Endothelial cell of umbilical vein (primary cell): ENCODE data around the gene MLF2. TPM values are rescaled to one million over a fixed set of nuclear protein-coding genes. Genes with fewer than 3 reads are reported as not detected.

Source experiments
- BruUV-seq: library from RNA; stranded (reverse); fragments of 400-500 nt; replicated peaks from 2 replicates; lab custom pipeline; 2021; lab: Mats Ljungman, UMichigan
- CTCF ChIA-PET: fragments of 300-600, 350-600 bp; sonication (Branson Sonifier 250); formaldehyde crosslinking; loops from one replicate; lab custom pipeline; 2021; ENCODE audit warnings: antibody characterized with exemption, inconsistent platforms; lab: Charles Lee
- POLR2A ChIA-PET: fragments of 300-600, 350-600 bp; sonication (Branson Sonifier 250); formaldehyde crosslinking; loops from one replicate; lab custom pipeline; 2021; ENCODE audit warnings: antibody characterized with exemption, inconsistent platforms; lab: Charles Lee
- DNase-seq: peaks from one replicate; pipeline ENCODE4 v3.0.0-alpha.2; 2011; ENCODE audit warnings: low read depth, low spot score
- FAIRE-seq: peaks from 2 replicates; lab custom pipeline; 2011; peaks lifted over from hg19 to GRCh38; lab: Jason Lieb, UNC
- H2AFZ ChIP-seq: 2 replicates; pipeline ENCODE4 v1.6.0; 2012; ENCODE audit warnings: low read depth, low read length, control low read depth, inconsistent platforms
- H3K27ac ChIP-seq: 2 replicates; pipeline ENCODE4 v1.5.1; 2011; ENCODE audit warnings: low read depth, mild to moderate bottlenecking, control low read depth, low read length, moderate library complexity; ENCODE audit not compliant: insufficient read depth
- H3K27me3 ChIP-seq, 2 experiments: 2 replicates each; pipeline versions ENCODE4 v1.6.0 to v1.6.1; 2011; ENCODE audit warnings: low read length in 2 of 2, mixed read lengths in 1 of 2; ENCODE audit not compliant: control insufficient read depth in 2 of 2, insufficient read depth in 2 of 2
- H3K36me3 ChIP-seq, 2 experiments: 2 replicates in 1 of 2; 3 replicates in 1 of 2; pipeline ENCODE4 v1.5.1; 2011; ENCODE audit warnings: low read length in 2 of 2, mild to moderate bottlenecking in 1 of 2, moderate library complexity in 1 of 2; ENCODE audit not compliant: control insufficient read depth in 2 of 2, insufficient read depth in 2 of 2; ENCODE audit errors: extremely low read depth in 1 of 2
- H3K4me1 ChIP-seq: 3 replicates; pipeline ENCODE4 v1.5.1; 2011; ENCODE audit warnings: mild to moderate bottlenecking, low read length; ENCODE audit not compliant: control insufficient read depth, insufficient read depth; ENCODE audit errors: extremely low read depth
- H3K4me2 ChIP-seq: 2 replicates; pipeline ENCODE4 v1.6.1; 2011; ENCODE audit warnings: low read length, control low read depth, mixed read lengths; ENCODE audit not compliant: insufficient read depth
- H3K4me3 ChIP-seq, 3 experiments: fragments of 200-600 bp in 1 of 3; sonication (generic), shearing (Covaris generic) in 1 of 3; replicated peaks in 1 of 3; 2 replicates each; pipeline ENCODE4 v1.5.1; 2011 to 2016; ENCODE audit warnings: control low read depth in 3 of 3, low read length in 3 of 3, mild to moderate bottlenecking in 2 of 3, inconsistent platforms in 1 of 3, low read depth in 1 of 3, moderate library complexity in 1 of 3; ENCODE audit not compliant: insufficient read depth in 1 of 3
- H3K79me2 ChIP-seq: 2 replicates; pipeline ENCODE4 v1.6.0; 2012; ENCODE audit warnings: low read length, inconsistent platforms; ENCODE audit not compliant: control insufficient read depth, insufficient read depth
- H3K9ac ChIP-seq: replicated peaks from 2 replicates; pipeline ENCODE3; 2011; ENCODE audit warnings: low read length, control low read depth; ENCODE audit not compliant: insufficient read depth; ENCODE audit errors: extremely low read depth
- H3K9me1 ChIP-seq: replicated peaks from 3 replicates; pipeline ENCODE4 v1.6.0; 2011; ENCODE audit warnings: mild to moderate bottlenecking, low read length; ENCODE audit not compliant: control insufficient read depth, insufficient read depth; ENCODE audit errors: extremely low read depth
- H3K9me3 ChIP-seq: replicated peaks from 2 replicates; pipeline ENCODE4 v1.5.1; 2012; ENCODE audit warnings: low read length, inconsistent platforms; ENCODE audit not compliant: control insufficient read depth, insufficient read depth
- H4K20me1 ChIP-seq: replicated peaks from 2 replicates; pipeline ENCODE3; 2011; ENCODE audit warnings: mild to moderate bottlenecking, low read length; ENCODE audit not compliant: control insufficient read depth, insufficient read depth; ENCODE audit errors: extremely low read depth
- EZH2 ChIP-seq: IDR thresholded peaks from 2 replicates; pipeline ENCODE4 v1.6.1; 2012; ENCODE audit warnings: borderline replicate concordance, low read depth, mild to moderate bottlenecking, moderate library complexity, low read length, inconsistent platforms; ENCODE audit not compliant: severe bottlenecking
- GATA2 ChIP-seq: IDR thresholded peaks from 2 replicates; pipeline ENCODE4 v1.7.0; 2011; ENCODE audit warnings: low read depth, mild to moderate bottlenecking, moderate library complexity, mixed read lengths, low read length; ENCODE audit not compliant: insufficient read length, insufficient read depth
- JUN ChIP-seq: IDR thresholded peaks from 2 replicates; pipeline ENCODE4 v1.6.1; 2011; ENCODE audit warnings: borderline replicate concordance, low read depth; ENCODE audit not compliant: insufficient read length, insufficient read depth
- MYC ChIP-seq: IDR thresholded peaks from one replicate; pipeline ENCODE4 v1.6.1; 2011; ENCODE audit warnings: mild to moderate bottlenecking, low read depth, low read length
- POLR2A ChIP-seq: IDR thresholded peaks from 2 replicates; pipeline ENCODE4 v1.6.1; 2012; ENCODE audit warnings: low read depth, mild to moderate bottlenecking, control low read depth, low read length
- dilution Hi-C: fragments of 300-500 bp; cut with MboI; formaldehyde crosslinking; loops from one replicate; pipeline ENCODE4 v1.15.0; 2019; ENCODE audit warnings: low sequenced_read_pairs; ENCODE audit not compliant: extremely low pct_ligation_motif_present
- intact Hi-C: fragments of 100-400 bp; cut with micrococcal nuclease; formaldehyde crosslinking; loops from one replicate; pipeline ENCODE4 v1.10.0; 2022
- polyA plus RNA-seq, 4 experiments: library from polyadenylated mRNA; depleted of rRNA in 3 of 4; stranded (reverse) in 3 of 4; unstranded in 1 of 4; fragments of >200 nt; gene quantifications; 2 replicates each; pipeline versions ENCODE4 v1.2.1 to v1.2.3, GENCODE V29; 2011 to 2012; ENCODE audit warnings: missing spikeins in 1 of 4
- total RNA-seq: library from RNA; stranded (reverse); gene quantifications from 2 replicates; pipeline ENCODE4 v1.2.3, GENCODE V29; 2021
- TF ChIP-seq, protein P1 (sequence below): IDR thresholded peaks from 2 replicates; pipeline ENCODE4 v1.6.1; 2011; ENCODE audit not compliant: insufficient read depth, insufficient read length
- TF ChIP-seq, protein P2 (sequence below), 2 donors: IDR thresholded peaks; 1 replicate in 1 of 2; 2 replicates in 1 of 2; pipeline ENCODE4 v1.5.1; 2011; ENCODE audit warnings: low read length in 2 of 2, mild to moderate bottlenecking in 2 of 2, moderate library complexity in 2 of 2, control low read depth in 1 of 2, inconsistent platforms in 1 of 2, low read depth in 1 of 2; ENCODE audit not compliant: insufficient read depth in 1 of 2; ENCODE audit errors: extremely low read depth in 1 of 2

MLF2 gene
- total and polyA plus RNA-seq, 2 donors (not counting 3 experiments of a cell fraction or from before 2014, with no cell fraction given), result 147 to 306 TPM

DNA sequence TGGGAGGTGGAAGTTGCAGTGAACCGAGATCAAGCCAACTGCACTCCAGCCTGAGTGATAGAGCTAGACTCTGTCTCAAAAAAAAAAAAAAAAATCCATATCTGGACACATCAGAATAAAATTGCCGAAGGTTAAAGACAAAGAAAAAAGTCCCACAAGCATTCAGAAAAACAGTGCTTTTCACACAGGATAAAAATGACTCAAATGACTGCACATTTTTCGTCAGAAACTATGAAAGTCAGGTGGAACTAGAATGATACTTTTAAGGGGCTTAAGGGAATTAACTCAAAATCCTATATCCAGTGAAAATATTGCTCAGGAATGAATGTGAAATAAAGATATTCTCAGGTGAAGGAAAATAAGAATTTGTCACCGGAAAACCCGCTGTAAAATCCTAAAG, 16.2 kb downstream of the MLF2 start:
- POLR2A ChIA-PET, result no interaction called here
- Histone ChIP-seq H4K20me1 (no peaks in the 10 kb centered on the region), H3K4me3 (no peak overlapping the region), H3K9me3 (no peaks in the 10 kb centered on the region), H3K9me1 (no peaks in the 10 kb centered on the region), H3K4me1 (no peaks in the 10 kb centered on the region), H3K4me2 (no peak overlapping the region), H2AFZ (no peak overlapping the region), H3K36me3 (no peaks in the 10 kb centered on the region), H3K27ac (no peak overlapping the region), H3K9ac (no peak overlapping the region), H3K27me3 (no peaks in the 10 kb centered on the region), H3K79me2 (no peaks in the 10 kb centered on the region)
- no peak for FAIRE-seq
- TF ChIP-seq, protein P1, sequence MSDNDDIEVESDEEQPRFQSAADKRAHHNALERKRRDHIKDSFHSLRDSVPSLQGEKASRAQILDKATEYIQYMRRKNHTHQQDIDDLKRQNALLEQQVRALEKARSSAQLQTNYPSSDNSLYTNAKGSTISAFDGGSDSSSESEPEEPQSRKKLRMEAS, result no peak
- no peak for TF ChIP-seq EZH2
- dilution Hi-C loops (no loop called here), intact Hi-C loops (no loop called here)
- no peak for DNase-seq
- no TSS peak for BruUV-seq
- CTCF ChIA-PET, result interaction anchor here (1.3 to 2.2 kb wide), 4 partner anchors 12 to 100 kb away, joined by 3 to 10 read pairs (median 6); partner anchors contain the start of gene MLF2

DNA sequence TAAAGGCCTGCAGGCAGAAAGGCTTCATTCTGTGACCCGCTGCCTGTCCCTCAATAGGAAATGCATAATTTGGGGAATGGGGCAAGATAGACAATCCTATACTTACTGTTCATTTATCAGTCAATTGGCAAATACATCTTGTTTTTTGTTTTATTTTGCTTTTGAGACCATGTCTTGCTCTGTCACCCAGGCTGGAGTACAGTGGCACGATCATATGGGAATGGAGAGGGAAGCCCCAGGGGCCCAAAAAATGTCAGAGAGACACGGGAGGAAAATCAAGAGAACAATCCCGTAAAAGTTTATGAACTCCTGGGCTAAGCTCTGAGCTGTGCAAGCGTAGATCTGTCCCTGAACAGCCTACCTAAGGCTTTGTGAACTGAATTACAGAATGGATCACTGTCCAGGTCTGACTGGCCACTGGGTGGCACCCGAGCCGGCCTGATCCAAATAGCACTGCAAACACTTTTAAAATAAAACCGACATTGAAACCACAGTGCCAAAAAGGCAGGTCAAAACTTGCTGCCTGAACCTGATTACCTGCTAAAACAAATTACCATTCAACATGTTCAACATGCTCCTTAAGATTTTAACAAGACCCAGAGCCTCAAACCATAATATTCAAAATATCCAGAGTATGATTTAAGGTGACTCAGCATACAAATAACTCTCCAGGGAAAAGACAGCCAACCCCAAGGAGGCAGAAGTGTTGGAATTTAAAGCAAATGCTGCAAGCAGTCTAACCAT, 17.3 kb downstream of the MLF2 start:
- no peaks in the 10 kb centered on the region for H3K9me1 ChIP-seq
- no peak overlapping the region for H3K4me2 ChIP-seq
- H3K4me3 ChIP-seq, result no peak overlapping the region
- no peaks in the 10 kb centered on the region for H3K9me3 ChIP-seq
- BruUV-seq, result no TSS peak
- FAIRE-seq (peak; percentile 81), DNase-seq (peak; percentile 63)
- no peak overlapping the region for H3K27ac ChIP-seq
- dilution Hi-C loops, result no loop called here
- H4K20me1 ChIP-seq, result no peaks in the 10 kb centered on the region
- TF ChIP-seq GATA2, result no peak
- TF ChIP-seq POLR2A, result no peak
- no peak for TF ChIP-seq MYC
- TF ChIP-seq JUN, result no peak
- TF ChIP-seq, protein P2, sequence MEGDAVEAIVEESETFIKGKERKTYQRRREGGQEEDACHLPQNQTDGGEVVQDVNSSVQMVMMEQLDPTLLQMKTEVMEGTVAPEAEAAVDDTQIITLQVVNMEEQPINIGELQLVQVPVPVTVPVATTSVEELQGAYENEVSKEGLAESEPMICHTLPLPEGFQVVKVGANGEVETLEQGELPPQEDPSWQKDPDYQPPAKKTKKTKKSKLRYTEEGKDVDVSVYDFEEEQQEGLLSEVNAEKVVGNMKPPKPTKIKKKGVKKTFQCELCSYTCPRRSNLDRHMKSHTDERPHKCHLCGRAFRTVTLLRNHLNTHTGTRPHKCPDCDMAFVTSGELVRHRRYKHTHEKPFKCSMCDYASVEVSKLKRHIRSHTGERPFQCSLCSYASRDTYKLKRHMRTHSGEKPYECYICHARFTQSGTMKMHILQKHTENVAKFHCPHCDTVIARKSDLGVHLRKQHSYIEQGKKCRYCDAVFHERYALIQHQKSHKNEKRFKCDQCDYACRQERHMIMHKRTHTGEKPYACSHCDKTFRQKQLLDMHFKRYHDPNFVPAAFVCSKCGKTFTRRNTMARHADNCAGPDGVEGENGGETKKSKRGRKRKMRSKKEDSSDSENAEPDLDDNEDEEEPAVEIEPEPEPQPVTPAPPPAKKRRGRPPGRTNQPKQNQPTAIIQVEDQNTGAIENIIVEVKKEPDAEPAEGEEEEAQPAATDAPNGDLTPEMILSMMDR (IDR thresholded peaks at IDR 0.05; ENCODE audit: extremely low read depth in 1 of 2, insufficient read depth in 1 of 2, low read depth in 1 of 2, low read length in 2 of 2), result peak; percentile 71 to 72
- ChIA-PET POLR2A (no interaction called here), CTCF (interaction anchor here (0.6 to 2.2 kb wide), 5 partner anchors 11 to 90 kb away, joined by 3 to 10 read pairs (median 7); partner anchors contain the start of genes MLF2 and PTMS)
- no peaks in the 10 kb centered on the region for H3K79me2 ChIP-seq
- peaks cover 3 to 7% of the 10 kb centered on the region in 2 experiments for H3K36me3 ChIP-seq
- no peaks in the 10 kb centered on the region for H3K4me1 ChIP-seq
- H2AFZ ChIP-seq, result peak overlapping the region; percentile 35
- intact Hi-C loops, result loop anchor here (1.0 kb wide), 3 partner anchors 18 to 90 kb away; partner anchors contain the start of gene MLF2
- H3K9ac ChIP-seq, result no peak overlapping the region
- H3K27me3 ChIP-seq, result no peaks in the 10 kb centered on the region
